Naive thymus-derived CD4-positive, alpha-beta T cell (primary cell): Measurements from ENCODE around the gene KIFBP. TPM values are rescaled to one million over a fixed set of nuclear protein-coding genes. Genes with fewer than 3 reads are reported as not detected.
A peak's percentile ranks its signal among the peaks of the same experiment; 100 is the strongest.

Experiments used
- ATAC-seq: fragments of 150-1000 bp; cut with Tn5 transposase; 2 replicates; pipeline ENCODE4 v1.10.0; 2021; ENCODE audit warnings: mild to moderate bottlenecking, moderate library complexity
- CTCF ChIA-PET: fragments of 350-600 bp; sonication (Branson Sonifier 250); formaldehyde crosslinking; loops from one replicate; lab custom pipeline; 2021; ENCODE audit warnings: antibody characterized with exemption; lab: Charles Lee
- POLR2A ChIA-PET: fragments of 350-600 bp; sonication (Branson Sonifier 250); formaldehyde crosslinking; loops from one replicate; lab custom pipeline; 2021; ENCODE audit warnings: antibody characterized with exemption, inconsistent platforms; lab: Charles Lee
- DNase-seq, 9 donors: peaks; one replicate each; pipeline versions ENCODE4 v3.0.0 to v3.0.0-alpha.2; 2020 to 2022; ENCODE audit warnings: mixed read lengths in 1 of 9
- H3K27ac ChIP-seq: one replicate; pipeline ENCODE4 v1.7.0; 2013; ENCODE audit warnings: mild to moderate bottlenecking, low read depth, low read length, moderate library complexity
- H3K27me3 ChIP-seq, 2 donors: one replicate each; pipeline ENCODE4 v1.7.0; 2013; ENCODE audit warnings: low read length in 2 of 2, mild to moderate bottlenecking in 2 of 2, moderate library complexity in 2 of 2; ENCODE audit not compliant: control insufficient read depth in 2 of 2, insufficient read depth in 2 of 2
- H3K36me3 ChIP-seq, 3 experiments: 1 replicate in 2 of 3; 2 replicates in 1 of 3; pipeline ENCODE4 v1.7.0; 2013; ENCODE audit warnings: low read length in 3 of 3, mild to moderate bottlenecking in 3 of 3, moderate library complexity in 1 of 3; ENCODE audit not compliant: insufficient read depth in 3 of 3, control insufficient read depth in 2 of 3
- H3K4me1 ChIP-seq, 2 donors: one replicate each; pipeline ENCODE4 v1.7.0; 2013; ENCODE audit warnings: low read length in 2 of 2, mild to moderate bottlenecking in 2 of 2, moderate library complexity in 1 of 2; ENCODE audit not compliant: control insufficient read depth in 2 of 2, insufficient read depth in 2 of 2
- H3K4me3 ChIP-seq: 2 replicates; pipeline ENCODE4 v1.7.0; 2013; ENCODE audit warnings: mild to moderate bottlenecking, low read length
- H3K9me3 ChIP-seq, 3 experiments: 1 replicate in 2 of 3; 2 replicates in 1 of 3; pipeline ENCODE4 v1.7.0; 2013; ENCODE audit warnings: low read length in 3 of 3; ENCODE audit not compliant: control insufficient read depth in 2 of 3
- H3K27ac Mint-ChIP-seq, 9 donors: one replicate each; pipeline ENCODE4 v1.8.0; 2020 to 2022; ENCODE audit warnings: mixed read lengths in 9 of 9, mild to moderate bottlenecking in 8 of 9, moderate library complexity in 5 of 9, inconsistent platforms in 2 of 9
- H3K27me3 Mint-ChIP-seq, 5 donors: one replicate each; pipeline ENCODE4 v1.8.0; 2021 to 2022; ENCODE audit warnings: mixed read lengths in 5 of 5, mild to moderate bottlenecking in 1 of 5
- H3K36me3 Mint-ChIP-seq, 5 donors: one replicate each; pipeline ENCODE4 v1.8.0; 2020 to 2022; ENCODE audit warnings: mixed read lengths in 5 of 5, mild to moderate bottlenecking in 3 of 5, inconsistent platforms in 1 of 5
- H3K4me1 Mint-ChIP-seq, 7 donors: one replicate each; pipeline ENCODE4 v1.8.0; 2020 to 2022; ENCODE audit warnings: mixed read lengths in 7 of 7, mild to moderate bottlenecking in 3 of 7, inconsistent platforms in 1 of 7
- H3K4me3 Mint-ChIP-seq, 10 donors: one replicate each; pipeline ENCODE4 v1.8.0; 2020 to 2022; ENCODE audit warnings: mild to moderate bottlenecking in 10 of 10, mixed read lengths in 10 of 10, moderate library complexity in 6 of 10, inconsistent platforms in 2 of 10
- H3K9me3 Mint-ChIP-seq, 11 donors: one replicate each; pipeline ENCODE4 v1.8.0; 2020 to 2022; ENCODE audit warnings: mixed read lengths in 11 of 11, mild to moderate bottlenecking in 4 of 11, inconsistent platforms in 1 of 11, moderate library complexity in 1 of 11
- intact Hi-C, 2 donors: fragments of 100-400 bp; cut with micrococcal nuclease; formaldehyde crosslinking; loops; one replicate each; pipeline ENCODE4 v1.15.1; 2023
- polyA plus RNA-seq, 2 donors: library from polyadenylated mRNA; unstranded; fragments of 300-500 nt; fragmentation: Illumina TruSeq; gene quantifications; one replicate each; pipeline ENCODE4 v1.2.3, GENCODE V29; 2021
- total RNA-seq, 6 experiments: library from RNA in 5 of 6; stranded (reverse) in 5 of 6; gene quantifications; 1 replicate in 5 of 6; 2 replicates in 1 of 6; pipeline ENCODE4 v1.2.3 and lab custom pipeline; 2021 to 2026

KIFBP gene
- total and polyA plus RNA-seq, 7 experiments from 2014 or later: 4.5 to 18.1 (median 6.9) TPM

DNA sequence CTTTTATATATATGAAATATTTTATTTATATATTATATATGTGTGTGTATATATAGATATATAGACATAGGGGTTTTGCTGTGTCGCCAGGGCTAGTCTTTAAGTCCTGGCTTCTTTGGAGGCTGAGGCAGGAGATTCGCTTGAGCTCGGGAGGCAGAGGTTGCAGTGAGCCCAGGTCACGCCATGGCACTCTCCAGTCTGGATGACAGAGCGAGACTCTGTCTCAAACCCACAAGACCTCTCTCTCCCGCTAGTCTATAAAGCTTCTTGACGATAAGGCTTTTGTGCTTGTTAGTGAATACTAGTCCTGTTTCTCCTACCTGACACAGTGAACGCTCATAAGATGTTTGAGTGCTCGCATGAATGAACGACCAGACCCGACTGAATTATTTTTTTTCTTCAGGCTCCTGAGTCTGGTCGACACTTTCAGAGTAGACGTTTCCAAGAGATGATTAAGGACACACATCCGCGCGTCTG, 33.2 kb upstream of the KIFBP start:
- Mint-ChIP-seq H3K4me3 (peak overlapping the region; percentile 91 to 100 (median 98)), H3K4me1 (peaks cover 15 to 48% (median 30%) of the 10 kb centered on the region in 7 donors), H3K9me3 (no peaks in the 10 kb centered on the region), H3K27ac (peak overlapping the region; percentile 96 to 100 (median 99)), H3K27me3 (no peaks in the 10 kb centered on the region), H3K36me3 (peaks cover 7 to 23% (median 10%) of the 10 kb centered on the region in 5 donors)
- no peaks in the 10 kb centered on the region for H3K9me3 ChIP-seq
- intact Hi-C loops: loop anchor here (1.0 to 10.0 kb wide), 7 partner anchors 138 to 1106 kb away; partner anchors contain the start of genes RUFY2 (in 1 of the 2), SIRT1 (in 1 of the 2) and SUPV3L1 (in 1 of the 2)
- peaks cover 7 to 11% of the 10 kb centered on the region in 2 donors for H3K4me1 ChIP-seq
- H3K27me3 ChIP-seq: no peaks in the 10 kb centered on the region
- H3K27ac ChIP-seq: peak overlapping the region; percentile 97
- peaks cover 0 to 14% (median 5%) of the 10 kb centered on the region in 3 experiments for H3K36me3 ChIP-seq
- peak overlapping the region; percentile 71 for H3K4me3 ChIP-seq
- CTCF ChIA-PET: interaction anchor here (0.6 to 1.6 kb wide), 6 partner anchors 135 to 347 kb away, joined by 3 to 11 read pairs (median 3); no protein-coding TSS in a partner anchor
- peak in 2 of 9 donors; percentile 26 to 36 for DNase-seq
- ATAC-seq: peak; percentile 14
- POLR2A ChIA-PET: interaction anchor here (0.7 to 2.0 kb wide), 12 partner anchors 13 to 458 kb away, joined by 3 to 11 read pairs (median 5); partner anchors contain the start of gene KIFBP

DNA sequence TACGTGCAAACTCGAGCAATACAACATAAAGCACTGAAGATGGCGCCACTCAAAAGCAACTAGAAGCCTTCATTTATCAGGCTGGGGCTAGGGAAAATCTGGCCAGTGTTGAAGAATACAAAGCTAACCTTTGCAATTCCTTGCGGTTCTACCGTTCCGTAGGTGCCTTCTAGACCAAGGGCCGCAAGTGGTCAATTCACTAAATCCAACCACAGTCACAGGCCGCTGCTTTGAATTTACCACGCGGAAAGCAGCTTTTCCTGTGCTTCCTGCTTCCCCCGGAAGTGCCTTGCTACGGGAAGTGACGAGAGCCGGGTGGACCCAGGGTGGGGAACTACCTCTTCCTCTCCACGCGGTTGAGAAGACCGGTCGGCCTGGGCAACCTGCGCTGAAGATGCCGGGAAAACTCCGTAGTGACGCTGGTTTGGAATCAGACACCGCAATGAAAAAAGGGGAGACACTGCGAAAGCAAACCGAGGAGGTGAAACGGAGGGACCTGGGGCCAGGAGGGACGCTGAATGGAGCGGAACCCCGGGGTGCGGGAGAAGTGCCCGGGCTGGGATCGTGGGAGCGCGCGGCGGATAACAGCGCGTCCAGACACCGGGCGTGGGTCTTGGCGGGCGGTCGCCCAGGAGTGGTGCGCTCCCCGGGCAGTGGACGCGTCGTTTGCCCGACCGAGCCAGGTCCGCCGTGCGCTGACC, 32.6 kb upstream of the KIFBP start, which contains the start of gene DDX21:
TSS of gene DDX21 (plus strand) at position 339 of the 701 bp plus-strand sequence. CDS start at position 395, 56 bp downstream.
- POLR2A ChIA-PET: interaction anchor here (0.7 to 2.0 kb wide), 13 partner anchors 14 to 458 kb away, joined by 3 to 11 read pairs (median 5); partner anchors contain the start of gene KIFBP
- ATAC-seq: peak; percentile 89
- Histone ChIP-seq H3K4me3 (peak within 1 kb of the TSS; percentile 71), H3K9me3 (no peaks in the 10 kb centered on the region), H3K27me3 (no peaks in the 10 kb centered on the region), H3K4me1 (peaks cover 7 to 11% of the 10 kb centered on the region in 2 donors), H3K36me3 (peaks cover 0 to 20% (median 6%) of the 10 kb centered on the region in 3 experiments), H3K27ac (peak within 1 kb of the TSS; percentile 97)
- Mint-ChIP-seq H3K27me3 (no peaks in the 10 kb centered on the region), H3K9me3 (no peaks in the 10 kb centered on the region), H3K4me3 (peak within 1 kb of the TSS; percentile 91 to 100 (median 98)), H3K4me1 (peaks cover 15 to 53% (median 33%) of the 10 kb centered on the region in 7 donors), H3K27ac (peak within 1 kb of the TSS; percentile 96 to 100 (median 99)), H3K36me3 (peaks cover 7 to 23% (median 10%) of the 10 kb centered on the region in 5 donors)
- CTCF ChIA-PET: interaction anchor here (0.6 to 1.6 kb wide), 5 partner anchors 134 to 346 kb away, joined by 3 to 11 read pairs (median 3); no protein-coding TSS in a partner anchor
- intact Hi-C loops: loop anchor here (1.0 to 10.0 kb wide), 17 partner anchors 32 to 1107 kb away; partner anchors contain the start of genes CCAR1 (in 2 of the 2), DDX50 (in 2 of the 2), SLC25A16 (in 2 of the 2) and KIFBP (in 1 of the 2)
- peak; percentile 70 to 94 (median 89) for DNase-seq

GRCh38 chr10:68957284-68957615, 31.4 kb upstream of the KIFBP start:
- Histone ChIP-seq H3K36me3 (peaks cover 6 to 31% (median 18%) of the 10 kb centered on the region in 3 experiments), H3K27me3 (no peaks in the 10 kb centered on the region), H3K27ac (peak overlapping the region; percentile 97), H3K9me3 (no peaks in the 10 kb centered on the region), H3K4me1 (peaks cover 11% of the 10 kb centered on the region in 2 donors), H3K4me3 (peak overlapping the region; percentile 71)
- DNase-seq (no peak), ATAC-seq (no peak)
- H3K36me3 Mint-ChIP-seq: peaks cover 10 to 27% (median 13%) of the 10 kb centered on the region in 5 donors
- H3K9me3 Mint-ChIP-seq: no peaks in the 10 kb centered on the region
- peak overlapping the region; percentile 91 to 100 (median 98) for H3K4me3 Mint-ChIP-seq
- no peaks in the 10 kb centered on the region for H3K27me3 Mint-ChIP-seq
- POLR2A ChIA-PET: interaction anchor here (1.3 to 2.0 kb wide), 3 partner anchors 13 to 135 kb away, joined by 3 to 11 read pairs (median 5); no protein-coding TSS in a partner anchor
- intact Hi-C loops: loop anchor here (1.0 to 10.0 kb wide), 9 partner anchors 31 to 1072 kb away; partner anchors contain the start of genes CCAR1 (in 2 of the 2), KIFBP (in 1 of the 2), RUFY2 (in 1 of the 2) and SIRT1 (in 1 of the 2)
- CTCF ChIA-PET: interaction anchor here (1.5 kb wide), 1 partner anchor 609 kb away, joined by 3 read pairs; no protein-coding TSS in a partner anchor
- H3K4me1 Mint-ChIP-seq: peaks cover 17 to 63% (median 40%) of the 10 kb centered on the region in 7 donors
- peak overlapping the region; percentile 96 to 100 (median 99) for H3K27ac Mint-ChIP-seq

DNA sequence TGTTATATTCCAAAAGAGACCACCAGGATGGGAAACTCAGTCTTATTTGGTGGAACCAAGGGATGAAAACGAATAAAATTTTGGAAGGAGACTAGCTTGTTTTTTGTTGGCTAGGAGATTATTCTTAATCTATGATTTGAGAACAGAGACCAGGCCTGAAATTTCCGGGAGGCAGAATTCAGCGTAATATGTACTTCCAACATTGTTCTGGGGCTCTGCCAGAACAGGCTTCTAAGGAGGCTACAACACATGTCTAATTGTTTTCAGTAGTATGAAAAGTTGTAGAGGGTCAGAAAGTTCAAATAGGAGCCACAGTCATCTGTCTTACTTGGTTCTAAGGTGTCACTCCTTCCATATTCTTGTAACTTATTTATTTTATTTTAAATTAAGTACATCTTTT, 30.9 kb upstream of the KIFBP start:
- Mint-ChIP-seq H3K4me1 (peaks cover 18 to 65% (median 40%) of the 10 kb centered on the region in 7 donors), H3K4me3 (peak overlapping the region; percentile 91 to 100 (median 98)), H3K9me3 (no peaks in the 10 kb centered on the region), H3K27ac (peak overlapping the region; percentile 96 to 100 (median 99)), H3K36me3 (peaks cover 10 to 28% (median 13%) of the 10 kb centered on the region in 5 donors), H3K27me3 (no peaks in the 10 kb centered on the region)
- no peak for ATAC-seq
- peak overlapping the region; percentile 71 for H3K4me3 ChIP-seq
- ChIA-PET CTCF (interaction anchor here (0.7 to 1.5 kb wide), 3 partner anchors 42 to 609 kb away, joined by 3 read pairs; no protein-coding TSS in a partner anchor), POLR2A (interaction anchor here (1.3 kb wide), 1 partner anchor 15 kb away, joined by 3 read pairs; no protein-coding TSS in a partner anchor)
- no peaks in the 10 kb centered on the region for H3K27me3 ChIP-seq
- peaks cover 7 to 35% (median 22%) of the 10 kb centered on the region in 3 experiments for H3K36me3 ChIP-seq
- H3K4me1 ChIP-seq: peaks cover 11% of the 10 kb centered on the region in 2 donors
- H3K9me3 ChIP-seq: no peaks in the 10 kb centered on the region
- no peak for DNase-seq
- intact Hi-C loops: loop anchor here (1.0 to 10.0 kb wide), 9 partner anchors 31 to 1073 kb away; partner anchors contain the start of genes CCAR1 (in 2 of the 2), KIFBP (in 1 of the 2), RUFY2 (in 1 of the 2) and SIRT1 (in 1 of the 2)
- peak overlapping the region; percentile 97 for H3K27ac ChIP-seq

DNA sequence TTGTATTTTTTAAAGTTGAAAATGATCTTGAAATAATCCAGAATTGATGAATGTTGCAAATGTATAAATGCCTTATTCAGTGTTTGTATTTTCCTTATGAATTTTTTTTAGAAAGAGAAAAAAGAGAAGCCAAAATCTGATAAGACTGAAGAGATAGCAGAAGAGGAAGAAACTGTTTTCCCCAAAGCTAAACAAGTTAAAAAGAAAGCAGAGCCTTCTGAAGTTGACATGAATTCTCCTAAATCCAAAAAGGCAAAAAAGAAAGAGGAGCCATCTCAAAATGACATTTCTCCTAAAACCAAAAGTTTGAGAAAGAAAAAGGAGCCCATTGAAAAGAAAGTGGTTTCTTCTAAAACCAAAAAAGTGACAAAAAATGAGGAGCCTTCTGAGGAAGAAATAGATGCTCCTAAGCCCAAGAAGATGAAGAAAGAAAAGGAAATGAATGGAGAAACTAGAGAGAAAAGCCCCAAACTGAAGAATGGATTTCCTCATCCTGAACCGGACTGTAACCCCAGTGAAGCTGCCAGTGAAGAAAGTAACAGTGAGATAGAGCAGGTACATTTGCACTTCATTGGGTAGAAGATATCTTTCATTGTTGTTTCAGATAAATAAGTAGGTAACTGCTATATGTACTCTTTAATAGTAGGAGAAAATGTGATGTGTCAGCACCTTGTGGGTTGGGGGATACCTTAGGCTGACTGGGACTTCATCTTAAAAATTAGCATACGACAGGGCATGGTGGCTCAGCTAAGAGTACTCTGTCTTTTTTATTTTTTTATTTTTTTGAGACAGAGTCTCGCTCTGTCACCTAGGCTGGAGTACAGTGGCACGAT, 28.7 kb upstream of the KIFBP start:
- no peaks in the 10 kb centered on the region for H3K27me3 Mint-ChIP-seq
- H3K27ac Mint-ChIP-seq: peak overlapping the region in 7 of 9 donors; percentile 10 to 82 (median 56)
- DNase-seq (no peak), ATAC-seq (no peak)
- Histone ChIP-seq H3K4me1 (peaks cover 11% of the 10 kb centered on the region in 2 donors), H3K4me3 (no peak overlapping the region), H3K9me3 (no peaks in the 10 kb centered on the region), H3K27ac (no peak overlapping the region), H3K36me3 (peaks cover 7 to 54% (median 39%) of the 10 kb centered on the region in 3 experiments), H3K27me3 (no peaks in the 10 kb centered on the region)
- ChIA-PET CTCF (interaction anchor here (0.6 to 0.9 kb wide), 2 partner anchors 133 to 134 kb away, joined by 3 read pairs; no protein-coding TSS in a partner anchor), POLR2A (interaction anchor here (0.7 kb wide), 1 partner anchor 9 kb away, joined by 3 read pairs; no protein-coding TSS in a partner anchor)
- intact Hi-C loops: loop anchor here in 1 of 2 donors (5.0 to 10.0 kb wide), 3 partner anchors 547 to 1075 kb away; partner anchors contain the start of genes RUFY2 and SIRT1
- peaks cover 10 to 30% (median 17%) of the 10 kb centered on the region in 5 donors for H3K36me3 Mint-ChIP-seq
- H3K4me3 Mint-ChIP-seq: peak overlapping the region in 3 of 10 donors; percentile 18 to 56 (median 49)
- H3K9me3 Mint-ChIP-seq: no peaks in the 10 kb centered on the region
- peaks cover 17 to 61% (median 40%) of the 10 kb centered on the region in 7 donors for H3K4me1 Mint-ChIP-seq
